Stimulated activated memory B cell treated with anti-CD40 and anti-IgM and Interleukin-4, amounts not matched to agents 10 μg/mL and 1 μg/mL and 100 μg/mL, for 72 hours (primary cell): Measurements from ENCODE around the gene LRRC30.
"Not testable (repeated sequence)": the region's sequence is repeated elsewhere in the genome, so short reads cannot be mapped to it uniquely, and the experiment has no call there.

Experiments used
- ATAC-seq: fragments of 150-1000 bp; cut with Tn5 transposase; 2 replicates; pipeline ENCODE4 v1.10.0; 2021
- H3K27ac Mint-ChIP-seq: one replicate; pipeline ENCODE4 v1.8.0; 2022; ENCODE audit warnings: mild to moderate bottlenecking, mixed read lengths
- H3K27me3 Mint-ChIP-seq: one replicate; pipeline ENCODE4 v1.8.0; 2022; ENCODE audit warnings: mixed read lengths
- H3K36me3 Mint-ChIP-seq: one replicate; pipeline ENCODE4 v1.8.0; 2022; ENCODE audit warnings: mixed read lengths
- H3K4me1 Mint-ChIP-seq: one replicate; pipeline ENCODE4 v1.8.0; 2022; ENCODE audit warnings: mixed read lengths
- H3K4me3 Mint-ChIP-seq: one replicate; pipeline ENCODE4 v1.8.0; 2022; ENCODE audit warnings: mild to moderate bottlenecking, moderate library complexity, mixed read lengths
- H3K9me3 Mint-ChIP-seq: one replicate; pipeline ENCODE4 v1.8.0; 2022; ENCODE audit warnings: mixed read lengths

The LRRC30 gene

DNA sequence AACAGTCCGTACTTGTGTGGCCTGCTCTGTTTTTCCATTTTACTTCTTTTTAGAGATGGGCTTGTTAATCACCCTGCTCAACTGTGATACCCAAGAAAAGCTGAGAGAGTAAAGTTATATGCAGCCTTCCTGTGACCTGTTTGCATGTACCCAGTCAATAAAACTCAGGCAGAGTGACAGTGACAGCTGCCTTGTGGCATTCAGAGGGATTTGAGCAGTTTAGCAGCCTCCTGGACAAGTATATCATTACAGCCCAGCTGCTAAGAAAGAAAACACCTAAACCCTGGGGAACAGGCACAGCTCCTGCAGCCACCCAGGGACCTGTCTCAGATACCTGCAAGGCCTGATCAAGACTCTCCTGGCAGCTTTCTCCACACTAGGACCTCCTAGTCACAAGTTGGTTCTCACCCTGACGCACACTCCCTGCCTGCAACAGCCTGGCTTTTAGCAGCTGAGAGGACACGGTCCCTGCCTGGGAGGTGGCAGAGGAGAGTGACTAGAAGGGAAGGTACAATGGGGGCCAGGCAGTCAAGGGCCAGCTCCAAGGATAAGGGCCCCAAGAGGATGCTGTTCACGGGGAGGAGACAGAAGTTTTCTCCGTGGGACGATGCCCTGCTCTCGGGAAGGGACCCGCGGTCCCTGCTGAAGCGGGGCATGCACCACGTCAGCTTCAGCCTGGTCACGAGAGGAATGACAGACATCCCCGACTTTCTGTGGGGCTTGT, at the start of gene LRRC30:
Gene LRRC30, plus strand, starts transcription at position 464 of the 724 bp plus-strand sequence. Its CDS starts 50 bp downstream, at position 514.
- no peaks in the 10 kb centered on the region for H3K36me3 Mint-ChIP-seq
- H3K4me1 Mint-ChIP-seq, result no peaks in the 10 kb centered on the region
- H3K9me3 Mint-ChIP-seq, result no peaks in the 10 kb centered on the region
- no peak within 1 kb of the TSS for H3K4me3 Mint-ChIP-seq
- ATAC-seq, result no peak
- no peak within 1 kb of the TSS for H3K27ac Mint-ChIP-seq
- H3K27me3 Mint-ChIP-seq, result no peaks in the 10 kb centered on the region

- Mint-ChIP-seq H3K4me1 (no peaks in the 10 kb centered on the region), H3K4me3 (no peak overlapping the region), H3K9me3 (peaks cover 12% of the 10 kb centered on the region), H3K27me3 (no peaks in the 10 kb centered on the region), H3K27ac (no peak overlapping the region), H3K36me3 (no peaks in the 10 kb centered on the region)
- no peak for ATAC-seq
These were observed 45.2 kb upstream of the LRRC30 start for GRCh38 chr18:7185701-7186100.

GRCh38 chr18:7190547-7191156, 40.2 kb upstream of the LRRC30 start:
- no peak for ATAC-seq
- H3K36me3 Mint-ChIP-seq, result no peaks in the 10 kb centered on the region
- no peaks in the 10 kb centered on the region for H3K9me3 Mint-ChIP-seq
- H3K27me3 Mint-ChIP-seq, result no peaks in the 10 kb centered on the region
- H3K4me3 Mint-ChIP-seq, result no peak overlapping the region
- no peak overlapping the region for H3K27ac Mint-ChIP-seq
- no peaks in the 10 kb centered on the region for H3K4me1 Mint-ChIP-seq

GRCh38 chr18:7191736-7192135, 39.2 kb upstream of the LRRC30 start:
- H3K4me1 Mint-ChIP-seq, result no peaks in the 10 kb centered on the region
- H3K4me3 Mint-ChIP-seq, result no peak overlapping the region
- H3K9me3 Mint-ChIP-seq, result no peaks in the 10 kb centered on the region
- H3K27ac Mint-ChIP-seq, result no peak overlapping the region
- H3K36me3 Mint-ChIP-seq, result no peaks in the 10 kb centered on the region
- no peak for ATAC-seq
- H3K27me3 Mint-ChIP-seq, result no peaks in the 10 kb centered on the region

DNA sequence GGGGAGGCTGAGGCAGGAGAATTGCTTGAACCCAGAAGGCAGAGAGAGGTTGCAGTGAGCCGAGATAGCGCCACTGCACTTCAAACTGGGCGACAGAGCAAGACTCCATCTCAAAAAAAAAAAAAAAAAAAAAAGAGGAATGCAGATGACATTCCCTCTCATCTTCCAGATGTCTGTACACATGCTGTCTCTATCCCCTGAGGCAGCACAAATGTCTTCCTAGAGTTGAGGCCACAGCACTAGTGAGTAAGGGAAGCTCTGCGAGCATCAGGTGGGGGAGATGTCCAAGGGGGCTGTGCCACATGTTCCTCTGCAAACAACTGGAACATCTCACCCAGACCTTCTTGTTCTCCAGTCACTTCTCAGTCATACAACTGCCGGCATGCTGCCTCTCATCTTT, 35.6 kb upstream of the LRRC30 start:
- ATAC-seq, result no peak
- no peak overlapping the region for H3K4me3 Mint-ChIP-seq
- H3K4me1 Mint-ChIP-seq, result no peaks in the 10 kb centered on the region
- H3K27me3 Mint-ChIP-seq, result no peaks in the 10 kb centered on the region
- no peaks in the 10 kb centered on the region for H3K36me3 Mint-ChIP-seq
- no peak overlapping the region for H3K27ac Mint-ChIP-seq
- H3K9me3 Mint-ChIP-seq, result peaks cover 3% of the 10 kb centered on the region

DNA sequence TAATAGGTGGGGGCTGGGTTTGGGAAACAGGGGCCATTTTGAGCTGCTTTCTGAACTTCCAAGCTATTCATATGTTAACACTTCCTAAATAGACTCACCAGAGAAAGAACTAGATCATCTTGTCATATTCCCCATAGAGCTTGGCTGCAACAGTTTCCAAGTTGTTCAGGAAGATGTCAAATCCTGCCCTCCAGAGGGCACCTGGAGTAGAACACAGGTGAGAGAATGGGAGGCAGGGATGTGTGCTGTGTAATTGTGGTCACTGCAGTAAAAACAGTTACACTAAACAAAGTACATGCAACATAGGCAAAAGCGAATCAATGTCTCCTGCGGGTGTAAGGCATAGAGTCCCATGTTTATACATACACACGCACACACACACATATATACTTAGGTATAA, 34.5 kb upstream of the LRRC30 start:
- ATAC-seq, result no peak
- Mint-ChIP-seq H3K4me3 (no peak overlapping the region), H3K9me3 (peaks cover 3% of the 10 kb centered on the region), H3K27me3 (no peaks in the 10 kb centered on the region), H3K36me3 (no peaks in the 10 kb centered on the region), H3K27ac (no peak overlapping the region), H3K4me1 (no peaks in the 10 kb centered on the region)

- Mint-ChIP-seq H3K27ac (no peak overlapping the region), H3K9me3 (peaks cover 3% of the 10 kb centered on the region), H3K27me3 (no peaks in the 10 kb centered on the region), H3K36me3 (no peaks in the 10 kb centered on the region), H3K4me1 (no peaks in the 10 kb centered on the region), H3K4me3 (no peak overlapping the region)
- no peak for ATAC-seq
These were observed 33.0 kb upstream of the LRRC30 start for GRCh38 chr18:7197854-7198253.

DNA sequence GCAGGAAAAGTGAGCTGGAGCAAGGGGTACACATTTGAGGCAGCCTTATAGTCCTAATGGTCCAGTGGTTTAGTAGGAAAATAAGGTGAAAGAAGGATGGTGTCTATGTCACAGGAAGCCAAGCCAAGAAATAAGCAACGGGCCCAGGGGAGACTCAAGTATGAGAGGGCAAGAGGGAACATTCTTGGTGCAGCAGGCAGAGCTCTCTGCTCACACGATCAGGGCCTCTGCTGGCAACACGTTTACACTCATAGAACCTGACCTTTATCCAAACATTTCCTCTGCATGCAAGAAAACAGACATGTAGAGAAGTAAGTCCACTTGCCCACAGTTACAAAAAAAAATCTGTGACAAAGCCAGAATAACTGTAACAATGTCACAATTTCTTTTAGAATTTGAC, 32.6 kb upstream of the LRRC30 start:
- H3K27ac Mint-ChIP-seq, result no peak overlapping the region
- H3K4me1 Mint-ChIP-seq, result no peaks in the 10 kb centered on the region
- no peak for ATAC-seq
- H3K27me3 Mint-ChIP-seq, result no peaks in the 10 kb centered on the region
- no peaks in the 10 kb centered on the region for H3K36me3 Mint-ChIP-seq
- peaks cover 3% of the 10 kb centered on the region for H3K9me3 Mint-ChIP-seq
- H3K4me3 Mint-ChIP-seq, result no peak overlapping the region

DNA sequence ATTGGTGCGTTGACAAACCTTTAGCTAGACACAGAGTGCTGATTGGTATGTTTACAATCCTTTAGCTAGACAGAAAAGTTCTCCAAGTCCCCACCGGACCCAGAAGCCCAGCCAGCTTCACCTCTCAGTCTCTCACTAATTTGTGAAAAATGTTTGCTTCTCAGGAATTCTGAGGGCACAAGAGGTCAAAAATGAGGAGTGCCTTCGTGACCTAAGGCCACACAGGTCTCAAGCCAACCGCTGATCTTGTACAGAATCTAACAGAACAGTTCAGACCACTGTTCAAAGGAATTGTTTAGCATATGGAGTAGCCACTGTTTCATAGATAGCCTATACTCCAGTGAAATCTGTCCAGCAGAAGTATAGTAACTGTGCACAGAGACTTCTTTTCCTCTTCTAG, 29.8 kb upstream of the LRRC30 start:
- no peak overlapping the region for H3K27ac Mint-ChIP-seq
- H3K27me3 Mint-ChIP-seq, result no peaks in the 10 kb centered on the region
- no peaks in the 10 kb centered on the region for H3K36me3 Mint-ChIP-seq
- H3K9me3 Mint-ChIP-seq, result peaks cover 3% of the 10 kb centered on the region
- no peaks in the 10 kb centered on the region for H3K4me1 Mint-ChIP-seq
- no peak overlapping the region for H3K4me3 Mint-ChIP-seq
- ATAC-seq, result no peak

DNA sequence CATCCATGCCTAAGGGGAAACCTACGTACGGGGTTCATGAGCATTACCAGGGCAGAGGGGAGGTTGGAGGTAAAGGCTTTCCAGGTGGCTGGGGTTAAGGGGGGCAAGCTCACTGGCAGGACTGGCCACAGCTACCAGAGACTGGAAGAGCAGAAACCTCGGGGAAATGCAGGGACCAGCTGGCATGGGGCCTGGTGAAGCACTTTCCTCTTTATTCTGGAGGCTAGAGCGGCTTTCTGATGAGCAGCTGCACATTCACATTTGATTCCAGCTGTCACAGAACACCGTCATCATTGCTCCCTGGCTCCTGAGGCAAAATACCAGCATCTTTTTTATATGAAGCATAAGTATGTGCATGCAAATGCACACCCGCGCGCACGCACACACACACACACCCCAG, 28.7 kb upstream of the LRRC30 start:
- Mint-ChIP-seq H3K27ac (no peak overlapping the region), H3K4me1 (no peaks in the 10 kb centered on the region), H3K27me3 (no peaks in the 10 kb centered on the region), H3K36me3 (no peaks in the 10 kb centered on the region), H3K4me3 (no peak overlapping the region), H3K9me3 (peaks cover under 1% of the 10 kb centered on the region)
- ATAC-seq, result no peak

- H3K36me3 Mint-ChIP-seq, H3K27me3 Mint-ChIP-seq, H3K9me3 Mint-ChIP-seq, ATAC-seq, H3K4me1 Mint-ChIP-seq, H3K27ac Mint-ChIP-seq, H3K4me3 Mint-ChIP-seq: not testable (repeated sequence)
These were observed 27.3 kb upstream of the LRRC30 start for GRCh38 chr18:7203601-7204000.

DNA sequence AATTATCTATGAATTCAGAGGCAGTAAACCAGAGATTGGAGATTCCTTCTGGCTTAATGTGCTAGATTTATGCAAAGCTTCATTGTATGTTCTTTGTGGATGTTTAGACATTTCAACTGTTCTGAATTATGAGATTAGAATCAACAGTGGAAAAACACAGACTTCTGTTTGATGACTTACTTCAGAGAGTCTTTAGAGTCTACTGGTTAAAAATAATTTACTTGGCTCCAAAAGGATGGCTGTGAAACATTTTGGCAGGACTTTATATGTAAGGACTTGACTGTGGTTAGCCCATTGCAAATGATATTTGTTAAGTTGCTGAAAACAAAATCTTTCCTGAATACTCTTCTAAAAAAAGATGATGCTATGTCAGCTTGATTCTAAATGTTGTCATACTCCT, 25.5 kb upstream of the LRRC30 start:
- Mint-ChIP-seq H3K36me3 (no peaks in the 10 kb centered on the region), H3K27ac (no peak overlapping the region), H3K9me3 (no peaks in the 10 kb centered on the region), H3K27me3 (no peaks in the 10 kb centered on the region), H3K4me3 (no peak overlapping the region), H3K4me1 (no peaks in the 10 kb centered on the region)
- no peak for ATAC-seq

- H3K27ac Mint-ChIP-seq, result no peak overlapping the region
- ATAC-seq, result no peak
- no peaks in the 10 kb centered on the region for H3K4me1 Mint-ChIP-seq
- no peaks in the 10 kb centered on the region for H3K27me3 Mint-ChIP-seq
- H3K9me3 Mint-ChIP-seq, result no peaks in the 10 kb centered on the region
- no peaks in the 10 kb centered on the region for H3K36me3 Mint-ChIP-seq
- H3K4me3 Mint-ChIP-seq, result no peak overlapping the region
These were observed 24.7 kb upstream of the LRRC30 start for GRCh38 chr18:7206217-7206616.

GRCh38 chr18:7207366-7207915, 23.4 kb upstream of the LRRC30 start:
- ATAC-seq, result no peak
- Mint-ChIP-seq H3K9me3 (no peaks in the 10 kb centered on the region), H3K27me3 (no peaks in the 10 kb centered on the region), H3K4me1 (no peaks in the 10 kb centered on the region), H3K4me3 (no peak overlapping the region), H3K27ac (no peak overlapping the region), H3K36me3 (no peaks in the 10 kb centered on the region)

DNA sequence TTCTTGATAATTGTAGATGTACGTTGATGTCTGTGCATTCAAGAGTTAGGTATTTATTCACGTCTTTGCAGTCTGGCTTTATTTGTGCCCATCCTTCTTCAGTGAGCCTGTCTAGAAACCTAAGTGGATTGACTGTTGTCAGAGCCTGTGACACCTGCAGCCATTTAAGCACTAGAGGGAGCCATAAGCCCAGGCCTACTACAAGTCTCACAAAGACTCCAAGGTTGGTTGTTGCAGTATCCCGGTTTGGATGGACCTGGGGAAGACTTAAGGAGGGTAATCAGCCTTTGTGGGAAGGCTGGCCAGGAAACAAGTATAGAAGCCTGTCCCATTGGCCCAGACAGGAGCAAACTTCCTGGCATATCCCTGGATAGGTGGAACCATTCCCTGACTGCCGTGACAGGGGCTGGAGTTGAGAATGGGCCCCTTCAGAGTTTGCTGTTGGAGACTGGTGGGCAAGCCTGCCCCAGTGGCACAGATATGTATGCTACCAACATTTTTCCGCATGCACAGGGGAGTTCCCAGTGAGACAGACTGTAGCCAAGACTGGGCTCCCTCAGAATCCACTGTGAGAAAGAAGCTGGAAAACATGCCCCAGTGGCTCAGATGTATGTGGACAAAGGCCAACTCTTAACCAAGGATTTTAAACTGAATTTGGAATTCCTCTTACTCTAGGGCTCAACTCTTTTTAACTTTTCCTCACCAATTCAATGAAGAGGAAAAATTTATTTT, 9.3 kb upstream of the LRRC30 start:
- no peaks in the 10 kb centered on the region for H3K27me3 Mint-ChIP-seq
- H3K4me3 Mint-ChIP-seq, result no peak overlapping the region
- ATAC-seq, result no peak
- H3K4me1 Mint-ChIP-seq, result no peaks in the 10 kb centered on the region
- no peaks in the 10 kb centered on the region for H3K9me3 Mint-ChIP-seq
- no peak overlapping the region for H3K27ac Mint-ChIP-seq
- no peaks in the 10 kb centered on the region for H3K36me3 Mint-ChIP-seq

DNA sequence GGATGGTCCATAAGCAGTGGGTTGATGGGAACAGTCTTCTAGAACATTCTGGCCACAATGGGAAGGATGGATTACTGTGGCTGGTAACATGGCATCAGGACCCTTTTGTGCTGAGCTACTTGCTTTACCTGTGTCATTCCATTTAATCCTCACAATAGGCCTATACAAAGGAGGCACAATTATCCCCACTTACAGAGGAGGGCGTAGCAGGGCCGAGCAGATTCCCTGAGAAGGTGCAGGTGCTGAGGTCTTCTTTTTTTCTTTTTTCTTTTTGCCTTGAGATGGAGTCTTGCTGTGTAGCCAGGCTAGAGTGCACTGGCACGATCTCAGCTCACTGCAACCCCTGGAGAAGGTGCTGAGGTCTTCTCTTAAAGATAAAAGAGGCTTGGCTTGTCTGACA, 6.7 kb upstream of the LRRC30 start:
- ATAC-seq, result no peak

More for the DNA sequence above, 6.7 kb upstream of the LRRC30 start:
- H3K36me3 Mint-ChIP-seq, result no peaks in the 10 kb centered on the region
- H3K27me3 Mint-ChIP-seq, result no peaks in the 10 kb centered on the region
- H3K9me3 Mint-ChIP-seq, result no peaks in the 10 kb centered on the region
- H3K4me3 Mint-ChIP-seq, result no peak overlapping the region
- no peak overlapping the region for H3K27ac Mint-ChIP-seq
- H3K4me1 Mint-ChIP-seq, result no peaks in the 10 kb centered on the region
